ENCODE results near the gene ADAM23.

DNA sequence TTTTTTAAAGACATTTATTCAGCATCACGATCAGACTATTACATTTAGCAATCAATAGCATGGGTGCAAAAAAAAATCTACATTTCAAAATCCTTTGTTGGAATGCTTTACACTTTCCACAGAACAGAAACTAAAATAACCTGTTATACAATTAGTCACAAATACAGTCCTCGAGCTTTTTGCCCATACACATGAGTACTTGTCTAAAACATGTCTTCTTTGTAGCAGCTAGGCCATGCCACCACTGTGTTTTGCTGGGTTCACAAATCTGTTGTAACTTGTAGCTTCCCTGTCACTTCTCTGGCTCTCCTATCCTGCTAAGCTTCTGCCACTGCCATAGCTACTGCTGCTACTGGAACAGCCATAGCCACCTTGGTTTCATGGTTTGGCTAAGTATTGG, 24.4 kb upstream of the ADAM23 start:
- TF ChIP-seq, protein P1, sequence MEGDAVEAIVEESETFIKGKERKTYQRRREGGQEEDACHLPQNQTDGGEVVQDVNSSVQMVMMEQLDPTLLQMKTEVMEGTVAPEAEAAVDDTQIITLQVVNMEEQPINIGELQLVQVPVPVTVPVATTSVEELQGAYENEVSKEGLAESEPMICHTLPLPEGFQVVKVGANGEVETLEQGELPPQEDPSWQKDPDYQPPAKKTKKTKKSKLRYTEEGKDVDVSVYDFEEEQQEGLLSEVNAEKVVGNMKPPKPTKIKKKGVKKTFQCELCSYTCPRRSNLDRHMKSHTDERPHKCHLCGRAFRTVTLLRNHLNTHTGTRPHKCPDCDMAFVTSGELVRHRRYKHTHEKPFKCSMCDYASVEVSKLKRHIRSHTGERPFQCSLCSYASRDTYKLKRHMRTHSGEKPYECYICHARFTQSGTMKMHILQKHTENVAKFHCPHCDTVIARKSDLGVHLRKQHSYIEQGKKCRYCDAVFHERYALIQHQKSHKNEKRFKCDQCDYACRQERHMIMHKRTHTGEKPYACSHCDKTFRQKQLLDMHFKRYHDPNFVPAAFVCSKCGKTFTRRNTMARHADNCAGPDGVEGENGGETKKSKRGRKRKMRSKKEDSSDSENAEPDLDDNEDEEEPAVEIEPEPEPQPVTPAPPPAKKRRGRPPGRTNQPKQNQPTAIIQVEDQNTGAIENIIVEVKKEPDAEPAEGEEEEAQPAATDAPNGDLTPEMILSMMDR (IDR thresholded peaks at IDR 0.05): no peak
- no peak for TF ChIP-seq POLR2A (IDR thresholded peaks at IDR 0.05)

All from lower leg skin (tissue), 3 donors.